OCI-LY7 (cell line): ENCODE measurements around the gene DNAJC25.

Source experiments
- CTCF ChIP-seq: fragments of 200-600 bp; sonication (generic); conservative IDR thresholded peaks from 2 replicates; pipeline ENCODE4 v1.5.1; 2014; ENCODE audit warnings: mild to moderate bottlenecking, antibody characterized with exemption, low read length, moderate library complexity, mixed read lengths
- EZH2phosphoT487 ChIP-seq: fragments of 200-600 bp; sonication (generic); IDR thresholded peaks from 2 replicates; pipeline ENCODE4 v1.6.1; 2018; ENCODE audit warnings: low read depth, borderline replicate concordance, mild to moderate bottlenecking, mixed run types, antibody characterized with exemption, low read length, moderate library complexity, mixed read lengths

- TF ChIP-seq CTCF (no peak), EZH2phosphoT487 (no peak)
These were observed 1.7 kb downstream of the DNAJC25 start for GRCh38 chr9:111632695-111633388.
